ENCODE measurements around the gene NKD2.

DNA sequence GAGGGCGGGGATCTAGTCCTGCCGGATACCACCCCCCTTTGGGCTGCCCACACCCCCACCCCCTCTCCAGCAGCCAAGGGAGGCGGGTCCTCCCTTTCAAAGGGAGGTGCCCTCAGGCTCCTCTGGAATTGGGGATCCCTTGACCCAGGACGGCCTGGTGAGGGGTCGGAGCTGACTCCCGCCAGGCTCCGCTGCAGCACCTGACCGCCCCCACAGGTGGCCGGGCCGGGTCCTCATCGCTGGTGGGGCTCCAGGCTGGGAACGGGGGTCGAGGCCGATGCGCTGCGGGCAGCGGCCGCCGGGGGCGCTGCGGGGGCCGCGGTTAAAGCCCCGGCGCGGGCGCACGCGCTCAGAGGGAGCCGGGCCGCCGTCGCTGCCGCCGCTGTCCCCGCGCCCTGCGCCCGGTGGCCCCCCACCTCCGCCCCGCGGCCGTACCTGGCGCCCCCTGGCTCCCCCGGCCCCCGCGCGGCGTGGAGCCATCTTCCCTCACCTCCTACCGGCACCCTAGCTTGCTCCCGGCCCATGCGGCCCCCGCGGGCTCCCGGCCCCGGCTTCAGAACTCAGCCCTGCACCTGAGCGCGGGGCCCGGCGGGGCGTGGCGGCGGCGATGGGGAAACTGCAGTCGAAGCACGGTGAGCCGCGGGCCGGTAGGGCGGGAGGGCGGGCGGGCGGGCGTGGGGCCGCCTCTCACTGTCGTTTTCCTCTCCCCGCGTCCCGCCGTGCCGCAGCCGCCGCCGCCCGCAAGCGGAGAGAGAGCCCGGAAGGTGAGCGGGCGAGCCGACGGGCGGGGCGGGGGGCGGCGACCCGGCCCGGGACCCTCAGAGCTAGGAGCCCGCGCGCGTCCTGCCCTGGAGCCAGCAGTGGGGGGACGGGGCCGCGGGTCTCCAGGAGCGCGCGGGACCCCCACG, at the start of gene NKD2:
- TF ChIP-seq CTCF (conservative IDR thresholded peaks at IDR 0.05; ENCODE audit: low read length) (peak; percentile 62; the same call in 1 of the 2 replicates), EZH2phosphoT487 (IDR thresholded peaks at IDR 0.05; ENCODE audit: borderline replicate concordance, low read depth, low read length) (no peak)

All from OCI-LY7 (cell line).